ENCODE measurements around the gene AFF2.

AFF2 gene

DNA sequence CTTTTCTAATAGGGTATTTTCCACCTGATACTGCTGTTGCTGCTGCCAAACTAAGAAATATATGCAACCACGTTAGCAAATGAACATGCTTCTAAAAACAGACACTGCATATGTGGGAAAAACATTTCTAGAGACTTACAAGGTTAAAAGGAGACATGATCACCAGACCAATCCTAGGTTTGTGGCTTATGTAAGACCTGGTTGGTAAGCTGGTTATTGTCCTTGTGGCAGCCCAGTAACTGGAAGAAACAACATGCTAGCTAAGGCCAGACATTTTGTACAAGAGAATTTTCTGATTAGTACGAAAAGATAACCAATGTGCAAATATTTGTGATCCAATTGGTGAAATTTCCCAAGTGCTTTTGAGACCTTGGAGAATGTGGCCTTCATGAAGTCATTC, 112.0 kb downstream of the AFF2 start:
- no peak for DNase-seq (ENCODE audit: low read depth)
- TF ChIP-seq, protein P1, sequence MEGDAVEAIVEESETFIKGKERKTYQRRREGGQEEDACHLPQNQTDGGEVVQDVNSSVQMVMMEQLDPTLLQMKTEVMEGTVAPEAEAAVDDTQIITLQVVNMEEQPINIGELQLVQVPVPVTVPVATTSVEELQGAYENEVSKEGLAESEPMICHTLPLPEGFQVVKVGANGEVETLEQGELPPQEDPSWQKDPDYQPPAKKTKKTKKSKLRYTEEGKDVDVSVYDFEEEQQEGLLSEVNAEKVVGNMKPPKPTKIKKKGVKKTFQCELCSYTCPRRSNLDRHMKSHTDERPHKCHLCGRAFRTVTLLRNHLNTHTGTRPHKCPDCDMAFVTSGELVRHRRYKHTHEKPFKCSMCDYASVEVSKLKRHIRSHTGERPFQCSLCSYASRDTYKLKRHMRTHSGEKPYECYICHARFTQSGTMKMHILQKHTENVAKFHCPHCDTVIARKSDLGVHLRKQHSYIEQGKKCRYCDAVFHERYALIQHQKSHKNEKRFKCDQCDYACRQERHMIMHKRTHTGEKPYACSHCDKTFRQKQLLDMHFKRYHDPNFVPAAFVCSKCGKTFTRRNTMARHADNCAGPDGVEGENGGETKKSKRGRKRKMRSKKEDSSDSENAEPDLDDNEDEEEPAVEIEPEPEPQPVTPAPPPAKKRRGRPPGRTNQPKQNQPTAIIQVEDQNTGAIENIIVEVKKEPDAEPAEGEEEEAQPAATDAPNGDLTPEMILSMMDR (IDR thresholded peaks at IDR 0.05; ENCODE audit: control insufficient read depth, insufficient read depth, low read depth, low read length, missing control alignments): no peak
- H3K4me3 ChIP-seq (ENCODE audit: control insufficient read depth, low read depth, low read length): no peak overlapping the region

GRCh38 chrX:148613636-148614035, 113.2 kb downstream of the AFF2 start:
- TF ChIP-seq, protein P1 (IDR thresholded peaks at IDR 0.05; ENCODE audit: control insufficient read depth, insufficient read depth, low read depth, low read length, missing control alignments): no peak
- DNase-seq (ENCODE audit: low read depth): no peak
- no peak overlapping the region for H3K4me3 ChIP-seq (ENCODE audit: control insufficient read depth, low read depth, low read length)

DNA sequence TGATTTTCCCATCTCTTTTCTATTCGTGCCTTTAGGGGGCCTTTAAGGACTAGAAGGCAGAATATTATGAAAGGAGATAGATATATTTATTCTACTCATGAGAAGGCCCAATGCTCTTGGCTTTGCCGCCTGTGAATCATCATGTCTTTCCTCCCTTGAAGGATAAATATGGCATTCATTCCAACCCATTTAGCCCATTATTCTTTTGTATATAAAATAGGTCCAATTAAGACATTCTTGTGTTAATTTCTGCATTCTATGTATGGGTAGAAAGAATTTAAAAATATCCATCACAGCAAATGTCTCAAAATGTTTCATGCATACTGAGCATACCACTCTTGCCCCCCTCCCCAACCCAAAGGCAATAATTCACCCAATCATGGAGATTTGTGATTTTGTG, 115.1 kb downstream of the AFF2 start:
- TF ChIP-seq, protein P1 (IDR thresholded peaks at IDR 0.05; ENCODE audit: control insufficient read depth, insufficient read depth, low read depth, low read length, missing control alignments): no peak
- H3K4me3 ChIP-seq (ENCODE audit: control insufficient read depth, low read depth, low read length): no peak overlapping the region
- DNase-seq (ENCODE audit: low read depth): no peak

DNA sequence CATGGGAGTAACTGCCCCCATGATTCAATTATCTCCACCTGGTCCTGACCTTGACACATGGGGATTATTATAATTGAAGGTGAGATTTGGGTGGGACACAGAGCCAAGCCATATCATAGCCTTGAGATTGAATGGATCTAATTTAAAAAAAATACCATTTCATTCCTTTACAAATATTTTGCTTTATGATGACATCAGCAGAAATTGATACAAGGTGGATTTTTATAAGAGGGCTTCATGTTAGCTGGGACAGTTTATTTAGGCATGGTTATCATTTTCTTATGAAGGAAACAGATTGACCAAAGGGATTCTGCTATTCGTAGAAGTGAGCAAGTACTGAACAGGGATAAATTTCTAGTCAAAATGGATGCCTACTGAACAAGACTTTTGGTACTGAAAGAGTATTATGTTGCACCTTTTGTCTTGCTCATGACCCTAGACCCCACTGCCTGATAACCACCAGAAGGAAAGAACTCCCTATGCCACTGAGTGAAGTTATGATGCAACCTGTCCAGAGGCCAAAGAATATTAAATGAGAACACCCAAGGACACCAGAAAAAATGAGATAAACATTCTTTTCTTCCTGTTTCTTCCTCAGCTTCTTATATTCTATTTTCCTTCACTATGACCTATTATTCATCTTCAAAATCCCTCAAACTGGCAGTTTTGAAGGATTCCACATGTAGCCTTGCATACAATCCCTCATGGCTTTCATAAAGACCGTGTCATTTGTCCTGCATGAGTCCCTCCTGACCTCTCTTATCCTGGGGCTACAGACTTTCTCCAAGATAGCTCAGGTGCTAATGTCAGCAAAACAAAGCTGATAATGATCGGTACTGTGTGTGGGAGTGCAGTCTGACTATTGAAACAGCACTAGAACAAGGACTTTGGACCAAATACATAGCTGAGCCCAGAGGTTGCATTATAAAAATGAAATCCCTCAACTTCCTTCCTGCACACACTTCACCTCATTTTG, 118.3 kb downstream of the AFF2 start:
- TF ChIP-seq, protein P1 (IDR thresholded peaks at IDR 0.05; ENCODE audit: control insufficient read depth, insufficient read depth, low read depth, low read length, missing control alignments): no peak
- H3K4me3 ChIP-seq (ENCODE audit: control insufficient read depth, low read depth, low read length): no peak overlapping the region
- no peak for DNase-seq (ENCODE audit: low read depth)

DNA sequence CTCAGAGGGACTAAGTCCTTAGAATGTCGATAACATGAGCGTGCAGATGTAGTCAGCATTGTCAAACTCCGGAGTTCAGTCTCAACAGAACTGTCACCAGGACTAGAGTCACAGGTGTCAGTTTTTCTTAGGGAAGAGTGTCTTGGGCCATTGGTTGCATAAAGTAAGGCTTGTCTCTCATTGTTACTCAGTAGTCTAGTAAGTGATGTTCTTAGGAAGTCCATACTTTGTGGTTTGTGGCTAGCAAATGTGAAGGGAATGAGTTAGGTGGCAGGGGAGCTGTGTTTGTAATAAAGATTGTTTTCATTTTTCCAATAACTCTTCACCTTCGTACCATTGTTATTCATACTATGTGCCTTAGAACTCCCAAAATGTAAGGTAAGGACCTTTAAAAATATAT, 119.6 kb downstream of the AFF2 start:
- DNase-seq (ENCODE audit: low read depth): no peak
- H3K4me3 ChIP-seq (ENCODE audit: control insufficient read depth, low read depth, low read length): no peak overlapping the region
- TF ChIP-seq, protein P1 (IDR thresholded peaks at IDR 0.05; ENCODE audit: control insufficient read depth, insufficient read depth, low read depth, low read length, missing control alignments): no peak

DNA sequence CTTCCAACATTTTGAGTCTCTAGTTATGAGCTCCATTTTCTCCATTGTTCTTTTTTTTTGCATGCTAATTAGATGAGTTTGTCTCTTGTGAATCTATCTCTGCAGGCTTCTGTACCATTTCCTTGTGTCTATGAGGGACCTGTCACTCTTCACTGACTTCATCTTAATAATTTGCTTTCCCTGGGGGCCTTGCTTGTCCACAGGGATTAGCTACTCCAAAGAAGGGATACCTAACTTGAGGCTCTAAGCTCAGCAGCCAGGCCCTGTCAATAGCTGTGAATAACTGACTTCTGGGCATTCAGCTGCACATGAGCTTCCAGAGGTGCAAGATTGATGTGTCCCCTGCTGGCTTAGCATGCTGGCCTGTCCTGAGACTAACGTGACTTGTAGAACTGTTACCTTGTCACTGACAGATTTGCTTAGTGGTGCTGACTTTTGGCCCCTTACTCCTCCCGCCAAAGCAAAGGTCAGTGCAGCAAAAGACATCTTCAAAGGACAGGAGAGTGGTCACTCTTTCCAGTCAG, 124.6 kb downstream of the AFF2 start:
- H3K4me3 ChIP-seq (ENCODE audit: control insufficient read depth, low read depth, low read length): no peak overlapping the region
- no peak for DNase-seq (ENCODE audit: low read depth)
- TF ChIP-seq, protein P1 (IDR thresholded peaks at IDR 0.05; ENCODE audit: control insufficient read depth, insufficient read depth, low read depth, low read length, missing control alignments): no peak
